ENCODE measurements around the gene HDHD5.
A peak's percentile ranks its signal among the peaks of the same experiment; 100 is the strongest.

HDHD5 gene

DNA sequence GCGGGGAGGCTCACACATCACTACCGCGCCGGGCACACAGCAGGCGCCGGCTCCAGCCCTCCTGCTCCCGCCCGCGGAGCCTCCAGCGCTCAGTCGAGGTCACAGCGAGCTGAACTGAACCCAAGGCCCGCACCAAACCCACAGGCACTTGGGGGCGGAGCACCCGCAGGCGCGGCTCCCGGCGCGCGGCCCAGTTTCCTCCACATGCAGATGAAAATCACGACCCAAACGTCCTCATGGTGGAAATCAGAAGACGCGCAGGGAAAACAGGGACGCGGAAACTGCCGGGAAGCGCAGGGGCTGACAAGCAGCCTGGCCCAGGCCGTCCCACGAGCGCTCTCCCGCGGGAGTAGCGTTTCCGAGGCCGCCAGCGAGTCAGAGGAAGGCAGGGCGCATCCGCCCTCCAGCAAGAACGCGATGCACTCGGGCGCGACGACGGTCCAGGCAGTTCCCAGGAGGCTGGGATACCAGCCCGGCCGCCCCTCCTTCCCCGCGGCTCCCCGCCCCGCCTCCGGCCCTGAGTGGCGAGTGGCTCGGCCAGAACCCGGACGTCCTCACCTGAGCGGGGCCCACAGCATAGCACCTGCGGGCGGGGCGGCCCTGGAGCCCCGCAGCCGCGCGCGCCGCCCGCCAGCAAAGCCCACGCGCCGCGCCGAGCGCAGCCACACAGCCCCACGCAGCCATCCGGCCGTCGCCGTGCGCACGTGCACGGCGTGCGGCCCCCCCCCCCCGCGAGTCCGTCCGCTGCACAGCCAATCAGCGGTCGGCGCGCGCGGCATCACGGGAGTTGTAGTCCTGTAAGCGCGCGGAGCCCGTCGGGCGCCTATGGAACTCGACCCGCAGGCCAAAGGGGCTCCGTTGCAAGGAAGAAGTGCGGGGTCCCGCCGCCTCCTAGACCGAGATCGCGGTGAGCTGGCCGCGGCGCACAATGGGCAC, at the start of gene HDHD5:
Gene HDHD5 (minus strand): TSS at position 710 of the 936 bp plus-strand sequence. CDS start 26 bp downstream, at position 684.
- peak; percentile 77 to 91 (median 82) for DNase-seq

DNA sequence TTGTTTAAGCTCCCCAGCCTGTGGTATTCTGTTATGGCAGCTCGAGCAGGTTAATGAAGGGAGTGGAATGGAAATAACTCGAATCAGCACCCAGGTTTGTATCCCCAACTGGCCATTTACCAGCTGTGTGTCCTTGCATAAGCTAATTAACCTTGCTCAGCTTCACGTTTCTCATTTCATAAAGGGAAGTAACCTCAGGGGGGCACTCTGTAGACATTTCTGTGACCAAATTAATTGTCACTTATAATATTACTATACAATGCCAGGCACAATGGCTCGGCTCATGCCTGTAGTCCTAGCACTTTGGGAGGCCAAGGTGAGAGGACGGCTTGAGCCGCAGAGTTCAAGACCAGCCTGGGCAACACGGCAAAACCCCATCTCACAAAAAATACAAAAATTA, 46.4 kb upstream of the HDHD5 start:
- no peak for DNase-seq

- DNase-seq: no peak
Measured at GRCh38 chr22:17201285-17201945, 42.3 kb upstream of the HDHD5 start.

DNA sequence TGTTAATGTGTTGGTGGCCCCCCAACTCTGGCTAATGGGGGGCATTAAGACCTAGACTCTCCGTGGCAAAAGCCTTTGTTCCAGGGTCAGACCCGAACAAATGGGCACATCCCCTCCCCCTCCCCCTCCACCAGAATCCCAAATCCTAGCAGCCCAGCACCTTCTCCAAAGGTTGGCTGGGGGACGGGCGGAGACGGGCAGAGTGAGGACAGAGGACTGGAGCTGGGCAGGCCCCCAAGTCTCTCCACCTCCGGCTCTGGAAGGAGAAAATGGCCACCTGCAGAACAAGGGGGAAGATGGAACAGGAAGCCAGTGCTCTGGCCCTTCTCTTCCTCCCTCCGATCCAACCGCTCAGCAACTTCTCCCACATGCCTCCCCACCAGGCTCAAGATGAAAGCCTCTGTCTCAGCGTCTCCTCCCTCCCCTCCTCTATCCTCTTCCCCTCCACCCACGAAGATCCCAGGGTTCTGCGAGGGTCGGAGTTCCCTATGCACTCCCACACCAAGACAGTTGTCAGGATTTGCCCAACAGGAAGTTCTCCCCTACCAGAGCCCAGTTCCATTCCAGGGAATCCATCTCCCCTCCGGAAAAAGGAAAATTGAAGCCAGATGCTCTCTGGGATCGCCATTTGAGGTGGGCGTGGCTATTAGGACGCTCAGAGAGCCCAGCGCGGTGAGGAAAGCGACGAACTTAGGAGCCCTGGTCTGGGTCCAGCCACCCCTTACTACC, 40.1 kb upstream of the HDHD5 start:
- DNase-seq: no peak

DNA sequence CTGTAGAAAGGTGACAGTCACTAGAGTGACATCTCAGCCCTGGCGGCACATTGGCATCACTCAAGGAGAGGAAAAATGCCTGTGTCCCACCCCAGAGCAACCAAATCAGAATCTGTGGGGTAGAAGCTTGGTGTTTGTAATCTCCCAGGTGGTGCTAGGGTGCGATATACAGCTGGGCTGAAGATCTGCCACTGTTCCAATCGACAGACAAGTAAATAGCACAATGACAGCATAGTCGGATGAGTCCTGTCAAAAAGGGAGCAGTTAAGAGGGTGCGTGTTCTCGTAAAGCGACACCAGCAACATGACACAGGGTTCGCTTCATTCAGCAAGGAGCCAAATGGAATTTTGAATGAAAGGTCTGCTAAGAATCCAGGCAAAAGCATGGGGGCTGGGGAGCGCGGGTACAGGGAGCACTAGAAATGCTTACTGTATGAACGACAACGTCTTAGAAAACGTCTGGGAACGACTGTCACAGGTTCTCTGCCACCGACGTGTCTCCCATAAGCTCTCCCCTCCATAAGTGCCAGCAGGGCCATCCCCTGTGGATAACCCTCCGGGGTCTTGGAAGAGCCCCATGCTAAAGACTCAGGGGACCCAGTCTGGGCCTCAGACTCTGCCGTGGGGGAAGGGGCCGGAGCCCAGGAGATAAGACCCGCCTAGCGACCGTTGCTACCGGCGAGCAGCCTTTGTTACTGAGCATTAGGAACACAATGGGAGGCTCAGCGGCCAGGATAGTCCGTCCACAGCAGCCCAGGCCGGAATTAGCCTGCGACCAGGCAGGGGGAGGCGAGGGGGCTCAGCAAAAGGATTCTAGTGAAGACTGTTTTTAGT, 39.3 kb upstream of the HDHD5 start:
- DNase-seq: no peak

DNA sequence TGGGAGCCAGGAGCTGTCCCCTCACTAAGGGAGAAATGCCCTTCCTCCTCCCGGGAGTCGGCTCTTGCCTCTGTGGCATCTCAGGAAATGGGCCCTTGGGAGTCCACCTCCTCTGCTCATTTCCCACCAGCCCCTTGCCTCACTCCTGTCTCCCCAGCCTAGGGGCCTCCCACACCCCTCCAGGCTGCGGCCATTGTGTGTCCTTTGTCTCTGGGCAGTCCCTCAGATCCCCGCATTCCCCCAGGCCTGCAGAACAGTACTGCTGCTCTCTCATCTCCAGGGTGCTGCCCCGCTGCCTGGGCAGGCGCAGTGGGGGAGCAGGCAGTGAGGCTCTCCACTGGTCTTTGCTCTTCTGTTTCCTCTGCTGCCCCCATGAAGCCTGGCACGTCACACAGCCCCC, 35.1 kb upstream of the HDHD5 start:
- no peak for DNase-seq

DNA sequence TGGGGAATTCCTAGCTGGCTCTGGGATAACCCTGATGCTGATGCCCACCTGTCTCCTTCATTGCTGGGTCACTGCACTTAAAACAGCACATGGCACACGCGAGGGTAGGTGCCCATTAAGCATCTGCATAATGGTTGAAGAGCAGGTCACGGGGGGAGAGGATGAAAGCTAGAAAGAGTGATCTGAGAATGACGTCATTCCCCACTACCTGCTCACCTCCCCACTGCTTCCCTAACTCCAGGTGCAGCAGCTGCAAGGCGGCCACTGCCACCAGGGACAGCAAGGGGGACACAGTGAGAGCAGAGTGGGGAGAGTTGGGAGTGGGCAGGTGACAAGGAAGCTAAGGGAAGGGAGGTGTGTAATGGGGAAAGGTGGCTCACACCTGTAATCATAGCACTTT, 33.1 kb upstream of the HDHD5 start:
- DNase-seq: no peak

DNA sequence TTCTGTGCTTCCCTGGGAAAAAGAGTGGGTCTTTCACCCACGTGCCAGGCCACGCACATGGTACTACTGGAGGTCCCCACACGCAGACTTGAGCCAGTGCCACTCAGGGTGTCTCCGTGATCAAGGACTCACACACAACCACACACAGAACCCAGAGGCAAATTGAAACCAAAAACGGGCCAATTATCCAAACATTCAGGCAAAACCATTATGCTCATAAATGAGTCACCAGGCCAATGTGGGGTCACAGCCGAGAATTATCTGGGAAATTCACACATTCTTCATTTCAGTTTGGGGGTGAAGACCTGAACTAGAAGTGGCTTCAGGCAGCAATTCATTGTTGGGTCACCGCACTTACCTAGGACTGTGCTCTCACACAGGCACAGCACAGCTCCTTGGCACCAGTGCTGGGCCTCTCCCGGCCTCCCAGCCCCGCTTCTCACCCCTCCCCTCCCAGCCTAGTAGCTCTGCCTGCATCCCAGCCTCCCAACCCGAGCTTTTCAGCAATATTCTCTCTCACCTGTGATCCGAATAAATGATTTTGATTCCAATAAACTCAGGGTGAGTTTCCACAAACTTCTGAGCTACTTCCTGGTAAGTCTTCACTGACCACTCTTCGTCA, 32.2 kb upstream of the HDHD5 start:
- no peak for DNase-seq

DNA sequence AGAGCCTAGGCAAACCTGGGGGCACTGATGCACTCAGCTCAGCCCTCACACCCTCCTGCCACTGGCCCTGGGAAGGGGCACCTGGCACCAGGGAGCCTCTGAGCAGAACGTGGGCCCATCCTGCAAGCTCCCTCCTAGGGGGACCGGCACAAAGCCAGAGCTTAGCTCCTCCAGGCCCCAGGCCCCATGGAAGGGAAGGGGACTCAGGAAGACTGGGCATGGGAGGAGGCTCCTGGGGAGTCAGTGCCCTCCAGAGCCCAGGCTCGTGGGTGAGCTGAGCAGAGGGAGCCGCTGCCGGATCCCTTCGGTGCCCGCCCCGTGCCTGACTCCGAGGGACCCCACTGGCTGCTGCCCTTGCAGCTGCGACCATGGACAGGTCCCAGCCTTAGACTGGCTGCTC, 31.6 kb upstream of the HDHD5 start:
- no peak for DNase-seq

GRCh38 chr22:17176715-17177114, 17.6 kb upstream of the HDHD5 start:
- DNase-seq: no peak

DNA sequence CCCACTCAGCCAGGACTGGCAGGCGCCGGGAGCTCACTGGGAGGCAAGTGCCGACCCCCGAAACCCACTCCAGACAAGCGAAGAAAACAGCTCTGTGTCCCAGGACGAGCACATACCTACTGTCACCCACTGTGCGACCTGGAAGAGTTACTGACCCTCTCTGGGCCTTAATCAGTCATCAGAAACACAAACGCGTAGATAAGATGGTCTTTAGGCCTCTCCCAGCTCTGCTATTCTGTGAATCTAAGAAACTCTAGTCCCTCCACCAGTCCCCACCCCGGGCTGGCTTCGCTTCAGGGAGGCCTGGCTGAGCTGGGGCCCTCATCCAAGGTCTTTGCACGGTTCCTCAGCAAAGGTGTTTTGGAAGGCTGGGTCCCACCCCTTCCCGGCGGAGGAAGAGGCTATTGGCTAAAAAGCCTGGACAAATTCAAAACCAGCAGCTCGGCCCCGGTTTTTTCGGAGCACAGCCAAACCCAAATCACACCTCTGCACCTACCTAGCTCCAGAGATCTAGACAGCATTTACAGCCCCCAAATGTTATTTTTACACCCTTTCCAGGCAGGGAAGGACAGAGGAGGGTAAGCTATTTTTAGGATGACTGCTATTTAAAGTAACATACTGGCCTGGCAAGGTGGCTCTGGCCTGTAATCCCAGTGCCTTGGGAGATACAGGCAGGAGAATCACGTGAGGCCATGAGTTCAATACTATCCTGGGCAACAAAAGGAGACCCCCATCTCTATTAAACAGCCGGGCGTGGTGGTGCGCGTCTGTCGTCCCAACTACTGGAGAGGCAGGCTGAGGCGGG, 13.2 kb upstream of the HDHD5 start:
- no peak for DNase-seq

- peak; percentile 47 to 63 (median 58) for DNase-seq
Measured at GRCh38 chr22:17171153-17172028, 12.3 kb upstream of the HDHD5 start.

DNA sequence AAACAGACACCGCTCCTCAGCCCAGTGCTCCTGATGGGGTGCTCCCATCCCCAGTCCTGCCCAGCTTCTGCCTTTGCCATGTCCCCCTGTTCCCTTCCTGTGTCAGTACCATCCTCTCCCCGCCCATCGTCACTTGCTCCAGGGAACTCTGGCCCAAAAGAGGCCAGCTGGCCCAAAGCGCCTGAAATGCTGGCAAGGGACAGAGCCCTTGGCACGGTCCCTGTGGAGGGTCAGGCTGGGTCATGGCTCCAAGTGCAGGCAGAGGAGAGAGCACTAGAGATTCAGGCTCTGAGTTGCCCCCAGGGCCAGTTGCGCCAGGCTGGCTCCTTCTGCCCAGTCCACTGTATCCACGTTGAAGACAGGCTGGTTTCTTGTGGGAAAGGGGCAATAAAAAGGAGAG, 8.4 kb upstream of the HDHD5 start:
- DNase-seq: no peak

- no peak for DNase-seq
Measured at GRCh38 chr22:17164392-17165024, 5.4 kb upstream of the HDHD5 start.

DNA sequence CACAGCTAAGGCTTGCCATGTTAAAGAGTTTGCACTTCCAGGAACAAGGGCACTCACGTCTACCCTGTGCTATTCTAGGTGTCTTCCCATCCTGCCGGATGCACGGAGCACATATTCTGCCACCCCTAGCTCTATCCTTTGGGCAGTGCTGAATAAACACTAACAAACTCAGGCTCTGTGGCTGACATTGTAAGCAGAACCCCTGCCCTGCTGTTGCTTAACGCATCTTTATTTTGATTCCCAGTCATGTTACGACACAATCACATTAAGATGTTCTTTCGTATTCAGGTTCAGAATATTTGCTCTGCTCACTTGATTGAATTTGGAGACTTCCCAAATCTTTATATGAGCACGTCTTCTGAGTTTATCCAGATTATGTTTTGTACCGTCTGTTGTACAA, 3.7 kb upstream of the HDHD5 start:
- no peak for DNase-seq

GRCh38 chr22:17161991-17162390, 2.9 kb upstream of the HDHD5 start:
- DNase-seq: no peak

DNA sequence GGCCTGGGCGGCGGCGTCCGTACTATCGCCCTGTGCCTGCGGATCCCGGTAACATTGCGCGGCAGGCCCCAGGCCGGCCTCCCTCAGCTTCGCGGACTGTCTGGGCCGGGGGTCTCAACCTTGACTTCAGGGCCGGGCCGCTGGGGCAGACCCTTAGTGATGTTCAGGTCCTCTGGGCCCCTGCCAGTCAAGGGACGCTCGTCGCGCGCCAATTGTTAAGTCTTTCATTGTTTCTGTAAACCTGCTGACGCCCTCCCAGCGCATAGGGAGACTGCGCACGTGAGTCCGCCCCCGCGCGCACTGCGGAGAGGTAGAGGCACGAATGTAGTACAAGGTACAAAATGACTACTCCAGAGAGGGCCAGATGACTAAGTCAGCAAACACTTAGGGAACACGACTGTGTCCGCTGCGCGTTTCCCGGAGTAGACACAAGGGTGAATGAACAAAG, 451 bp upstream of the HDHD5 start:
- peak in 3 of 4 experiments; percentile 27 to 40 (median 31) for DNase-seq

DNA sequence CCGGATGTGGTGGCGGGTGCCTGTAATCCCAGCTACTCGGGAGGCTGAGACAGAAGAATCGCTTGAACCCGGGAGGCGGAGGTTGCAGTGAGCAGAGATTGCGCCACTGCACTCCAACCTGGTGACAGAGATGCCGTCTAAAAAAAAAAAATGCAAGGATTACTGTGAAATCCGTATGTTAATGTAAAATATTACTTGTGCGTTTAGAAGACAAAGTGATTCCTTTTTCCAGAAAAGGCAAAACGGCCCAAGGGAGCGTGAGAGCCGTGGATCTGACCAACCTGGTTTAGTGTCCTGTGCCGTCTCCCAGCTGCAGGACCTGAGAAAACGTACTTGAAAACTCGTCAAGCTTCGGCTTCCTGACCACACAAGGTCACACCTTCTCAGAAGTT, 905 bp downstream of the HDHD5 start:
- DNase-seq: no peak

- DNase-seq: no peak
Measured at GRCh38 chr22:17157714-17158113, 1.4 kb downstream of the HDHD5 start.

DNA sequence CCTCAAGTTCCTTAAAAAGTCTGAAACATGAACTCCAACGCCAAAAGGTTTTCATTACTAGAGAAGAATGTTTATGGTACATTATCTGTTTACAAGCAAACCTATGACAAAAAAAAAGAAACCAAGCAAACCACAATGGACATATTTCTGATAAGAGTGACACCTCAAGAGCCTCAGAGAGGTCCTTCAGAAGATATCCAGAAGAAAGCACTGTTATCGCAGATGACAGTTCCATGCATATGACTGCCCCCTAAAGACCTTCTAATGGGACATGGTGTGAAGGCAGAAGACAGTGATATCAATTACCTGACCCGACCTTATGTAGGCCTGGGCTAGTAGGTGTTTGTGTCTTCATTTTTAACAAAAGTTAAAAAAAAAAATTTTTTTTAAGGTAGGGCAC, 3.1 kb downstream of the HDHD5 start:
- no peak for DNase-seq
